ENCODE data around the gene TTC5.

GRCh38 chr14:20294636-20295035, 11.1 kb downstream of the TTC5 start:
- TF ChIP-seq MAX (IDR thresholded peaks at IDR 0.05) (no peak), YY1 (IDR thresholded peaks at IDR 0.05; ENCODE audit: low read depth) (no peak), CEBPB (IDR thresholded peaks at IDR 0.05) (no peak), USF1 (IDR thresholded peaks at IDR 0.05) (no peak), RAD21 (IDR thresholded peaks at IDR 0.05; ENCODE audit: low read depth) (no peak)
